ENCODE data around the gene TRIM67.
A peak's percentile ranks its signal among the peaks of the same experiment; 100 is the strongest.

TRIM67 gene

DNA sequence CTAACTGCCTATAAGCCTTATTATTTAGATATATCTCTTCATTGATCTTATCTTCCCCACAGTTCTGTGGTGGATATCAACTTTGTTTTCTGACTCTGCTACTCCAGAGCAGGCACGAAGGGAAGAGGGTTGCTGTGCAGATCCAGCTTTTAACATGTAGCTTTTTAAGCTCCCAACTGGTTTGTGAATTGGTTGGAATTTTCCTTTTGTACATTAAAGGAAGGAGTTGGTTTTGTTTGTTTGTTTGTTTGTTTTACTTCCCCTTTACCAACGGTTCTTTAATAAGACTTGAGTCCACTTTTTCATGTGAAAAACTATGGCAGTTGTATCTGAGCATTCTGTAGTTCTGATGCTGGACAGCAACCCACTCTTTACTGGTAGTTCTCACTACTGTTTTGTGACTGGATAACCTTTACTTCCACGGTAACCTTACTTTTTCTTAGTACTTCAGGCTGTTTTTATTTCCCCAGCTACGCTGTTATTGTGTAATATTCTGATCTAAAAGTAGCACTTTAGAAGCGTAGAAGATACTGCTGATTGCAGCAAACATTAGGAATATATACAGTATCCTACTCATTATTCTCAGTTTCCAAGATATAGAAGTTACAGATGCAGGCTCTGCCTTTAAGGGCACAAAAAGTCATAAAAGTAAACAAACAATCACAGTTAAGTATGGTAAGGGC, 80.8 kb downstream of the TRIM67 start:
- peak overlapping the region; percentile 94 for H3K4me3 ChIP-seq (ENCODE audit: low read depth, low read length)
- TF ChIP-seq, protein P1, sequence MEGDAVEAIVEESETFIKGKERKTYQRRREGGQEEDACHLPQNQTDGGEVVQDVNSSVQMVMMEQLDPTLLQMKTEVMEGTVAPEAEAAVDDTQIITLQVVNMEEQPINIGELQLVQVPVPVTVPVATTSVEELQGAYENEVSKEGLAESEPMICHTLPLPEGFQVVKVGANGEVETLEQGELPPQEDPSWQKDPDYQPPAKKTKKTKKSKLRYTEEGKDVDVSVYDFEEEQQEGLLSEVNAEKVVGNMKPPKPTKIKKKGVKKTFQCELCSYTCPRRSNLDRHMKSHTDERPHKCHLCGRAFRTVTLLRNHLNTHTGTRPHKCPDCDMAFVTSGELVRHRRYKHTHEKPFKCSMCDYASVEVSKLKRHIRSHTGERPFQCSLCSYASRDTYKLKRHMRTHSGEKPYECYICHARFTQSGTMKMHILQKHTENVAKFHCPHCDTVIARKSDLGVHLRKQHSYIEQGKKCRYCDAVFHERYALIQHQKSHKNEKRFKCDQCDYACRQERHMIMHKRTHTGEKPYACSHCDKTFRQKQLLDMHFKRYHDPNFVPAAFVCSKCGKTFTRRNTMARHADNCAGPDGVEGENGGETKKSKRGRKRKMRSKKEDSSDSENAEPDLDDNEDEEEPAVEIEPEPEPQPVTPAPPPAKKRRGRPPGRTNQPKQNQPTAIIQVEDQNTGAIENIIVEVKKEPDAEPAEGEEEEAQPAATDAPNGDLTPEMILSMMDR (IDR thresholded peaks at IDR 0.05; ENCODE audit: insufficient read depth, low read depth, low read length, missing control alignments): no peak
- no peak for DNase-seq (ENCODE audit: low read depth)

DNA sequence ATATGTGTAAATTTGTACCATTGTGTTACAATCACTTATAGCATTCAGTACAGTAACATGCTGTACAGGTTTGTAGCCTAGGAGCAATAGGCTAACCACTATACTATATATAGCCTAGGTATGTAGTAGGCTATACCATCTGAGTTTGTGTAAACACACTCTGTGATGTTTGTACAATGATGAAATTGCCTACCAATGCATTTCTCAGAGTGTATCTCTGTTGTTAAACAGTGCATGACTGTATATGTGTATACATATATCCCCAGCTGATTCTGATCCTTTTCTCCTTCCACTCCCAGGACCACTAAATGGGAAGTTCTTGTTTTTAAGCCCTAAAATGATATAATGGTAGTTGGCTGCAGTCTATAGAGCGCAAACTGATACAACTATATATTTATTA, 86.9 kb downstream of the TRIM67 start:
- TF ChIP-seq, protein P1 (IDR thresholded peaks at IDR 0.05; ENCODE audit: insufficient read depth, low read depth, low read length, missing control alignments): no peak
- no peak overlapping the region for H3K4me3 ChIP-seq (ENCODE audit: low read depth, low read length)
- DNase-seq (ENCODE audit: low read depth): no peak

DNA sequence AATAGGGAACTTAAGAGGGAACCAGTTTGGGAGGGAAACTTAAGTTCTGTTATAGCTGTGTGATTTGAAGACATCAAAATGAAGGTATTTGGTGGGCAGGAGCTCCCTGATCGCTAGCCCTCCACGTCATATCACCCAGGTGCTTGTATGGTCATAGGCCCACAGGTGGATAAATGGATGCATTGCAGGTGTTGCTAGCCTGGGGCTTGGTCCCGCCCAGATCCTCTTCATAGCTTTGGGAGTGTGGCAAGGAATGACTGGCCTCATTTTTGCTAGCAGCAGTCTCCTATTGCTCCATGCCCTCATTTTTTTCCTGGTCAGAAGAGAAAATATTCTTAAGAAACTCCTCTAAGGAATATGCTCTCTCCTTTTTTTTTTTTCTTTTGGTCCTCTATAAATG, 90.5 kb downstream of the TRIM67 start:
- DNase-seq (ENCODE audit: low read depth): no peak
- H3K4me3 ChIP-seq (ENCODE audit: low read depth, low read length): no peak overlapping the region
- TF ChIP-seq, protein P1 (IDR thresholded peaks at IDR 0.05; ENCODE audit: insufficient read depth, low read depth, low read length, missing control alignments): no peak

DNA sequence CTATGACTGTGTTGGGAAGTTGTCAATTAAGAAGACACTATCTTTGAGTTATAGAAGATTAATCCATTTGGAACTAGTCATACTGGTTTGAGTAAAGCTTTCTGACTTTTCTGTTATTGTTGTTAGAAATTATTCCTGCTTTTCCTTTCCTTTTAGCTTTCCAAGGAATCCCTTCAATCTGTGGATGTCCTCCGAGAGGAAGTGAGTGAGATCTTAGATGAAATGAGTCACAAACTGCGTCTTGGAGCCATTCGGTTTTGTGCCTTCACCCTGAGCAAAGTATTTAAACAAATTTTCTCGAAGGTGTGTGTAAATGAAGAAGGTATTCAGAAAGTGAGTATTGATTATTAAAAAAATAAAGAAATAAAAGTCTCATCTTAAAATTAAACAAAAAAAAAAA, 98.5 kb downstream of the TRIM67 start:
- TF ChIP-seq, protein P1 (IDR thresholded peaks at IDR 0.05; ENCODE audit: insufficient read depth, low read depth, low read length, missing control alignments): no peak
- no peak for DNase-seq (ENCODE audit: low read depth)
- no peak overlapping the region for H3K4me3 ChIP-seq (ENCODE audit: low read depth, low read length)

DNA sequence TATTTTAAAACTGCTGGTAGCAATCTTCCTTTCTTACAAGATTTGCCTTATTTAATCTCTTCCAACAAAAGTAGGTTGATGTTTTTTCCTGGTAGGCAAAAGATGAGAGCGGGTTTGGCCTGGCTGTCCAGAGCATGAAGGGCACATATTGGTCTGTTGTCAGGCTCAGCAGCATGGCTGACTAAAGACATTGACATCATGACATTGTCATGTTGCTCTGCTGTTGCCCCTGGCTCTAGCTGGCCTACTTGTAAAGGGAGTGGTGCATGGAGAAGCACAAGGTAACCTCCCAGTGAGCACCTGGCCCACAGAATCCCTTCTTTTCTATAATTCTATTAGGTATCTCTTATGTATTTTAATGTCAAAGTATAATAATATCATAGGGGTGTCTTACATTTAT, 102.8 kb downstream of the TRIM67 start:
- no peak overlapping the region for H3K4me3 ChIP-seq (ENCODE audit: low read depth, low read length)
- DNase-seq (ENCODE audit: low read depth): no peak
- TF ChIP-seq, protein P1 (IDR thresholded peaks at IDR 0.05; ENCODE audit: insufficient read depth, low read depth, low read length, missing control alignments): no peak

DNA sequence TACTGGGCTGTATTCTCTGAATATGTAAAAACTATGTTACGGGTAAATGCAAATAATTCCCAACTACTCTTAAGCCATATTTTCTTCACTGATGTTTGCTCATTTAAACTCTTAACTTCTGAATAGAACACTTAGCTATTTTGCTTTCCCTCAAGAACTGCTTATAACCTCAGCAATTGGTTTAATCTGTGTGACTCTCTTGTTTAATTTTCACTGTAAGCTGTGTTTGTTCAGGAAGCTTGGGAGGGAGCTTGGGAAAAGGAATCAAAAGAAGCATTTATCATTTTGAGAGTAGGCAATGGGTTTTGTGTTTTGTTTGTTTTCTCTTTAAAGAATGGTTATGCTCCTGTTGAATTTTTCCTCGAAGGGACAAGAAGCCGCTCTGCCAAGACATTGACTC, 103.5 kb downstream of the TRIM67 start:
- TF ChIP-seq, protein P1 (IDR thresholded peaks at IDR 0.05; ENCODE audit: insufficient read depth, low read depth, low read length, missing control alignments): no peak
- no peak overlapping the region for H3K4me3 ChIP-seq (ENCODE audit: low read depth, low read length)

DNA sequence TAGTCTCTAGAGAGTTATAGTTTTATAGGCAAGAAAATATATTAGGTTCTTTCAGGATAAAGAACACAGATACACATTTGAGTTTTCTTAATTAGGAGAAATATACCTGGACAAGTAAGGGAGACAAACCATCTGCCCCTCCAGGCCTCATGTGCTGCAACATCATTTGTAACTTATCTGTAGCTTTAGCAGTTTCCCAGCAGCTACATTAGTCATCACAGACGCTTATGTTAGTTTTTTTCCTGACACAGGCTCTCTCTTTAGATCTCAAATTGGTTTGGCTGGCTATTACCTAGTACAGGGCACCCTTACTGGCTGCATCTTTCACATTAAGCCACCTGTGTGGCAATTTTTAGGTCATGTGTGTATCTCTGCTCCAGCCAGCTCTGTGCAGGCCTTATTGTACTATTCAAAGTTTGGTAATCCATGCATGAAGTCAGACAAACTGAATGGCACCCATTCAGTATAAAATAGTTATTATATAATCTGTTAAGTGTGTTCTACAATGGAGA, 105.0 kb downstream of the TRIM67 start:
- no peak overlapping the region for H3K4me3 ChIP-seq (ENCODE audit: low read depth, low read length)
- no peak for DNase-seq (ENCODE audit: low read depth)
- TF ChIP-seq, protein P1 (IDR thresholded peaks at IDR 0.05; ENCODE audit: insufficient read depth, low read depth, low read length, missing control alignments): no peak

More for the DNA sequence above, 103.5 kb downstream of the TRIM67 start:
- DNase-seq (ENCODE audit: low read depth): no peak

Data from GM12865 (cell line).